Embryonic facial prominence (tissue), 1 donor: ENCODE results near the gene THOC1.
"Not testable (repeated sequence)": the region's sequence is repeated elsewhere in the genome, so short reads cannot be mapped to it uniquely, and the experiment has no call there.

Experiments used
- DNase-seq: peaks from one replicate; pipeline ENCODE4 v3.0.0-alpha.2; 2016; ENCODE audit errors: extremely low spot score

The THOC1 gene, protein sequence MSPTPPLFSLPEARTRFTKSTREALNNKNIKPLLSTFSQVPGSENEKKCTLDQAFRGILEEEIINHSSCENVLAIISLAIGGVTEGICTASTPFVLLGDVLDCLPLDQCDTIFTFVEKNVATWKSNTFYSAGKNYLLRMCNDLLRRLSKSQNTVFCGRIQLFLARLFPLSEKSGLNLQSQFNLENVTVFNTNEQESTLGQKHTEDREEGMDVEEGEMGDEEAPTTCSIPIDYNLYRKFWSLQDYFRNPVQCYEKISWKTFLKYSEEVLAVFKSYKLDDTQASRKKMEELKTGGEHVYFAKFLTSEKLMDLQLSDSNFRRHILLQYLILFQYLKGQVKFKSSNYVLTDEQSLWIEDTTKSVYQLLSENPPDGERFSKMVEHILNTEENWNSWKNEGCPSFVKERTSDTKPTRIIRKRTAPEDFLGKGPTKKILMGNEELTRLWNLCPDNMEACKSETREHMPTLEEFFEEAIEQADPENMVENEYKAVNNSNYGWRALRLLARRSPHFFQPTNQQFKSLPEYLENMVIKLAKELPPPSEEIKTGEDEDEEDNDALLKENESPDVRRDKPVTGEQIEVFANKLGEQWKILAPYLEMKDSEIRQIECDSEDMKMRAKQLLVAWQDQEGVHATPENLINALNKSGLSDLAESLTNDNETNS

DNA sequence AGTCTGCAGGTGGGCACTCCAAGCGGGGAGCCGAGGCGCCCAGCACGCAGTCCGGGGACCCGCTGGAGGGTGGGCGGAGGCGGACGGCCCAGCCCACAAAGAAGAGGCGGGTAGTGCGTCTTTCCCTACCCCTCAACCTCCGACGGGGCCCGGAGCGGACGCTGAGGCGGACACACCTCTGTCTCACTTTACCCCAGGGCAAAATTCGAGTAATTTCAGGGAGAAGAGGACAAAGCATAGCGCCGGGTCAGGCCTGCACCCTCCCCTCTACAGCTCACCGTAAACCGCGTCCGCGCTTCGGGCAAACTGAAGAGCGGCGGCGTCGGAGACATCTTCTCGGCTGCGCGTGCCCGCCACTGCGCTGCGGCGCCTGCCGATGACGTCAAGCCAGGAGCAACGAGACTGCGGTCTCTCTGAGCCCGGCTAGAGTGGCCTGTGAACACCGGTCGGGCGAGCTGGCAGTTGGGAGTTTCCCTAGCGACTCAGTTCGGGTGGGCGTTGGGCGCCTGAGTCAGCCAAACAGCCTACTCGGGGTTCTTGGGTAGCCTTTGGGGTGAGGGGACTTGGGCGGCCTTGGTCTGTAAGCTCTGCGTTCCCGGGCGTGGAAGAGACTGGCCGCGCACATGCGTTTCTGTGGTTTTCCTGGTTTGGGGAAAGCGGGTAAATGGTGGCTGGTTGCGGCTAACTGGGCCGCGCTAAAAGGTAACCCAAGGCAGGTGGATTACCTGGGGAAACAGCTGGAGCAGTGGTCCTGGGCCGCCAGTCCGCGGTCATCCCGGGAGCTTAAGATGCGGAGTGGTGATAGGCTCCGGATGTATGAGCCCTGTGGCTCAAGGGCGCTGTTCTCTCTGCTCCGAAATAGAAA is at the start of gene THOC1:
Gene THOC1 (minus strand): TSS at position 360 of the 865 bp plus-strand sequence. CDS start 28 bp downstream, at position 332.
- DNase-seq: peak; percentile 89

DNA sequence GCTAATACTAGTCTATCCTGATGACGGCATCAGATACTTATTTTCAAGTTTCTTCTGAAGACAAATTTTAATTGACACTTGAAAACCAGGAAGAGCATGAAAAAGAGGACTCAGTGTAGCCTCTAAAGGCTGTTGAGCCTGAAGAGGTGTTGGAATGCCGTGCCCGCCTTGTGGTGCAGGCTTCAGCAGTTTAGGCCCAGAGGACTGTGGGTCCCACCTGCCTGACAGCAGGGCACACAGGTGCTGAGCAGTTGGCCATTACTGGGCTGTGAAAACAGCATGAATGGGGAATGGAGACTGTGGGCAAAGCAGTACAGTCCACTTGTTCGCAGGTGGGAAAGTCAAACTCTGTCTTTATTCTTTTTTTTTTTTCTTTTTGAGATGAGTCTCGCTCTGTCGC is 49.8 kb upstream of the THOC1 start:
- DNase-seq: no peak

DNA sequence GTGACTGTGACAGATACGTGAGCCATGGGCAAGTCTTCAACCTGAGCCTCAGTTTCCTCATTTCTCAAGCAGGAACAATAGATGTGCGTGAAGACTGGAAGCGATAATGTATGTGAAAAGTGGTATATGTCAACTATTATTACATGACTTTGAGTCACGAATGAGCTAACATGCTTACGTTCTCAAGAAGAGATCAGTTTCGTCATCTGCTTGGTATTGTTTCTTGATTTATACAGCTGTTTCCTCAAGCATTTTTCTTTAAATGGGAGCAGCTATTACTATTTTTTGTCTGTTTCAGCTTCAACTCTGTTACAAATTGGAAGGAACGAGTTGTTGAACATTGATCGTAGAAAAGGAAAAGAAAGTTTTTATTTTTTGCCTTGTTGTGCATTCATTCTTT is 48.5 kb upstream of the THOC1 start:
- no peak for DNase-seq

DNA sequence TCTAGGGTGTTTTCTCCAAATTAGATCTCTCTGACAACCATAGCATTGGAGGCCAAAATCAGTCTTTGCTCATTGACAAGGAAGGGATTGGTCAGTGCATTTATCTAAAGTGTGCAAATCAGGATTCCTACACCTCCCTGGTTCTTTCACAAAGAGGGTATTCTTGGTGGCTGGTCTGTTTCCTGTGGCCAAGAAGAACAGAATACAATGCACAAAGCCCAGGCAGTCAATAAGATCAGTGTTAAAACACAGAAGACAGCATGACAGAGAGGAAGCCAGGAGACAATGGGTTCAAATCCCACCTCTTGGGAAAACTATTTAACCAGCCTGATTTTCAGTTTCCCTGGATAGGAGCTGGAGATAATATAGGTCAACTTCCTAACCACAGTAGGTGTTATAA is 46.1 kb upstream of the THOC1 start:
- DNase-seq: no peak

DNA sequence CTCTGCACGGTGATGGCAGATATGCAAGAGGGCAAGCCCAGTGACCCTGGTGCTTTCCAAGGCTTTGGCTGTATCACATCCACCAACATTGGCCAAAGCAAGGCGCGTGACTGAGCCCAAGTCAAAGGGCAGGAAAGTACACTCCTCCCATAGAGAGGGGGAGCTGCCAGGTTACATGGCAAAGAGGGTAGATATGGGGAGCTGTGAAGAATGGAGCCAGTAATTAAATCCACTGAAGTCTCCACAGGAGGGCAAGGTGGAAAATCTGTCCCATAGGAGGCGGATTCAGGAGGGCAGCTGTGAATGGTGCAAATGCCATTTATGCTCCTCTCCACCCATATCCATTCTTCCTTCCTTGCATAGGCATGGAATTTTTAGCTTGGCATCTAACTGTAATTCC is 44.6 kb upstream of the THOC1 start:
- DNase-seq: no peak

DNA sequence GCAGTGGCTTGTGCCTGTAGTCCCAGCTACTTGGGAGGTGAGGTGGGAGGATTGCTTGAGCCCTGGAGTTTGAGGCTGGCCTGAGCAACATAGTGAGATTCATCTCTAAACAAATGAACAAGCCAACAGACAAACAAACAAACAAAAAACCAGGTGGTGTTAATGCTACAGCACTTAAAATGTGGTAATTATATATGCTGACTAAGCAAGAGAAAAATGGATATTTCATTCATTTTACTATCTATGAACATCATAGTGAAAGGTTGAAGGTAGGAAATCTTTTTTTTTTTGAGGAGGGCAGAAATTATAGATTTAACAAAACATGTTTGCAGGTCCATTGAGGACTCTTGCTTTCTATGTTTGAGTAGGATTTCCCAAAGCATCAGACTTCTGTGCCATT is 42.2 kb upstream of the THOC1 start:
- DNase-seq: no peak

DNA sequence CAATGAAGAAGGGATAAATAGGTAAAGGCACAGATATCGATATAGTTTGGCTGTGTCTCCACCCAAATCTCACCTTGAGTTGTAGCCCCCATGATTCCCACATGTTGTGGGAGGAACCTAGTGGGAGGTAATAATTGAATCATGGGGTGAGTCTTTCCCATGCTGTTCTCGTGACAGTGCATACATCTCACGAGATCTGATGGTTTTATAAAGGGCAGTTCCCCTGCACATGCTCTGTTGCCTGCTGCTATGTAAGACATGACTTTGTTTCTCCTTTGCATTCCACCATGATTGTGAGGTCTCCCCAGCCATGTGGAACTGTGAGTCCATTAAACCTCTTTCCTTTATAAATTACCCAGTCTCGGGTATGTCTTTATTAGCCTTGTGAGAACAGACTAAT is 40.2 kb upstream of the THOC1 start:
- not testable (repeated sequence) for DNase-seq

DNA sequence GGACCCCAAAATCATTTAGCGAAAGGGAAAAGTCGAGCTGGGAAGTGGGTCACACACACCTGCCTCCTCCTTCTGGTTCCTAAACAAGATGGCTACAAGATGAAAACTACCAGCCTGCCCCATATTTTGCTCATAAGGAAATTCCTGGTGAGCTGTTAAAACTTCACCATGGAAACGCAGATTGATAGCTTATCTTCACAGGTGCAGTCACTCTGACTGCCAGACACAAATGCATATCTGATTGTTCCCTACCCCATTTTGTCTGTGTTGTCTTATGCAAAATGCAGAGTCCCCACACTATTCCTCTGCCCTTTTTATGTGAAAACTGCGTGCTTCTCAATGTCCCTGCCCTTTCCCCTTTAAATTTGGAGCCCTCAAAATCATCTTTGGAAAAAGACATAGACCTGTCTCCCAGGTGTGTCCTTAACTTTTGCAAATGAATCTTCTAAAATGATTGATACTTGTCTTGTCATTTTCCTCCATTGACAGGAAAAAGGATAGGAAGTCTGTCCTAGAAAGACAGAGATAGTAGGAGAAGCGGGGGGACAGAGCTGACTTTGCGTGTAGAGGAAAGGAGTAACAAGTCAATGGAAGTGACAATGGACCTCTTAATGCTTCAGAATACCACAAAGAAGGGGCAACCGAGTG is 38.9 kb upstream of the THOC1 start:
- no peak for DNase-seq

DNA sequence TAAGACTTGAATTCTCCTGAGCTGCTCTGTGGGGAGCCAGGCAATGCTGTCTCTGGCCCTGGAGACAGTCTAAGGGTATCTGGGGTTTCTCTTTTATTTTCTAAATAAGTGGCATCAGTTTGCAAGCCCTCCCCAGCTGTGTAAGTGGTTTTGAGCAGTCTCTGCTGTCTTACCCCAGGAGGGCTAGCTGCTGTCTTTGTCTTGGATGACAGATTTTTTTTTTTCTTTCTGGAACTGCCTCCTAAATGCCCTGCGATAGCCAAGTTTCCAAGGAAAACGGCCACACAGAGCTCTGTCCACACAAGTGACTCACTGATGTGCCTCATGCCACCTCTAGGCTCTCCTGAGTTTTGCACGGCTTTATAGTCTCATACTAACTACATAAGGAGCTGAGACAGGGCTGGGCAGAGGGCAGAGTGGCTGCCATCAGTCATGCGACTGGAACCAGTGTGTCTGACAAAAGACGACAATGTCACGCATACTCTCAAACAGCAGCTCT is 37.2 kb upstream of the THOC1 start:
- DNase-seq: no peak

DNA sequence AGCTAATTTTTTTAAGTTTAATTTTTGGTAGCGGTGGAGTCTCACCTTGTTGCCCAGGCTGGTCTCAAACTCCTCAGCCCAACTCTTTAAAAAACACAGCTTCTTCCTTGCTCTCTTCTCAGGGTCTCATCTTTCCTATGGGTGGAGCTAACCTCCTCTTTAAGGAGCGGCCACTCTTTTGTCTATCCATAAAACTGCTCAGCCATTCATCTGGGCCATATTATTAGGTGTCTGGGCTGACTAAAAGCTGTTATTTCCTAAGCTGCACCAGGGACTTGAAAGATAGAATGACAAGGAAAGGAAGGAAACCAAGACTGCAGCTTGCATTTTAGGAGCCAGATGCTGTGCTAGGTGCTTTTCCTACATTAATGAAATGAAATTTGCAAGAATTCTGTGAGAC is 35.8 kb upstream of the THOC1 start:
- no peak for DNase-seq

DNA sequence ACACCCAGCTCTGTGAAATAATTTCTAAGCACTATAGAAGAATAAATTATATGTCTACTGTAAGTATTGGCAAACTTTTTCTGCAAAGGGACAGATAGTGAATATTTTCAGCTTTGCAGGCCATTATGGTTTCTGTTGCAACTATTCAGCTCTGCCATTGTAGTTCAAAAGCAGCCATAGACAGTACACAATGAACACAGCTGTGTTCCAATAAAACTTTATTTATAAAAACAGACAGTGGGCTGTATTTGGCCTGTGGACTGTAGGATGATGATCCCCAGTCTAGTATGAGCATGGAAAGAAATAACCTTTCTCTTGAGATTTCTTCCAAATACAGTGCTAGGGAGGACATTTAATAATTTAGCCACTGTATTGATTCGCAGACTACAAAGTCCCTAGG is 35.2 kb upstream of the THOC1 start:
- DNase-seq: no peak

DNA sequence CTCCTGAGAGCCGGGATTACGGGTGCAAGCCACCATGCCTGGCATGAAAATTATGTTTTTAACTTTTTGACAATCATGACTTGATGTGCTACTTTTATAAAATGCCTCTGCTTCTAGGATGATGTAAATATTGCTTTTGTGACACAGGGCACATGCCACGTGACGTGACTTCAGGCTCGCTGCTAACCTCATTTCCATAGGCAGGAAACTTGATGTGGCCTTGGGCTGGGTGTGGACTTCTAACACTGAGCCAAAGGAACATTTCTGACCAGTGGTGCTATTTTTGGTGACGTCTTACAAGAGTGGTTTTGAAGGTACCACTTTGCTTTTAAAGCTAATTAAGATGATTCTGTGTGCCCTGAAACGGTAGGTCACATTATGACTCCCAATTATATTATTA is 34.2 kb upstream of the THOC1 start:
- DNase-seq: no peak

DNA sequence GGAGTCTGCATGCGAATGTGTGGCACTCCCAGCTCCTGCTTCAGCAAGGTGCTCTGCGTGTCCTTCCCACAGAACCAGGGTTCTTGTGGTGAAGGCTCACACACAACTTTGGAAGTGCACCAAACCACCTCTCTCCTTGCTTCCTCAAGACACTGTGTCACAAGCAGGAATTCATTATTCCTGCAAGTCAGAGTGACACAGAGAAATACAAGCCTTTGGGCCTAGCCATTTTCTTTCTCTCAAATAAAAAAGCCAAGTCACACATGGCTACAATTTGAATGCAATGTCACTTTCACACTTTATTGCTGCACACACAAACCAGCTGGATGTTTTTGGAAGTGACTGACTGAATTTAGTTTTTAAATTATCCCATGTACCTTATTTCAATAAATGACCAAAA is 30.1 kb upstream of the THOC1 start:
- no peak for DNase-seq

DNA sequence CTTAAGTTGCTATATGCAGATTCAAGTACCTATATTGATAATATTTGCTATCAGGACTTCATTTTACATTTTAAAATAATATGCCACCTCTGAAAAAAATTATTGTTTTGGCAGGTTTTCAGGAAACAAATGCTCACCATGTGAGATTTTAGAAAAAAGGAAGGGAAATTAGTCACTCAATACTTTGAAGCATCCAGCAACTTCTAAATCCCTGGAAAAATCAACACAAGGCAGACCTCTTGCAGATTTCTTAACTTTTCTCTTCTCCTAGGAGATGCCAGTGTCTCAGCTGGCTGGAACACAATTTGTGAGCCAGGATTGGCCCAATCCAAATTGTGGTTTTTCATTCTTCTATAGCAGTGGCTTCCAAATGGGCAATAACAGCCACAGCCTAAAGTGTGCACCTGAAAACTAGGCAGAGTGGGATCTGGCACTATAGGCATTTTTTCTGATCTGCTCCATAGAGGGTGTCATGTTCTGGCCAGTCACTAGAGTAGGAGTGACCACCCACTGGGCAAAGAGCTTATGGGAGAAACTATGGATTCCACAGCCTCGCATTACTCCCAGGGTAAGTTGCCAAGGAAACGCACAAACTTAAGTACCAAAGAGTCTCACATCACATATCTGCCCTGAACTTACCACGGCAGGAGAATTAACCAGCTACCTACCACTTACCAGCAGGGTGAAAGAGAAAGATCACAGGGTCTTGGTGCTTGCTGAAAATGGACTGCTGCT is 28.1 kb upstream of the THOC1 start:
- DNase-seq: no peak

DNA sequence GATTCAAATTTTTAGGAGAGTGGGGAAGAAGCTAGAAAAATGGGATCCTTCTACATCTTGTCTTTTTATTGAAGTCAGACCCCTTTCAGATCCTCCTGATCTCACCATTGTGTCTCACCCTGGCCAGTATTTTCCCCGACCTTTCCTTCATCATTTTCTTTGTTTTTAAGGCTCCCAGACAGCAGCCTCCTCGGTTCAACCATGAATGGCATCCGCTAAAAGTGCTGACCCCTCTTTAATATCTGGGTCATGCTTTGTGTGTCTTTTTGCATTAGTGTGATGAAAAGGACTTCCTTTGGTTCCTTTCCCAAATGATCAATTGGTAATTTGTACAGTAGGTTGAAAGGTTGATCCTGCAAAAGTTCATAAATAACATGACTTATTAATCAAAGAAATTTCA is 26.7 kb upstream of the THOC1 start:
- no peak for DNase-seq

DNA sequence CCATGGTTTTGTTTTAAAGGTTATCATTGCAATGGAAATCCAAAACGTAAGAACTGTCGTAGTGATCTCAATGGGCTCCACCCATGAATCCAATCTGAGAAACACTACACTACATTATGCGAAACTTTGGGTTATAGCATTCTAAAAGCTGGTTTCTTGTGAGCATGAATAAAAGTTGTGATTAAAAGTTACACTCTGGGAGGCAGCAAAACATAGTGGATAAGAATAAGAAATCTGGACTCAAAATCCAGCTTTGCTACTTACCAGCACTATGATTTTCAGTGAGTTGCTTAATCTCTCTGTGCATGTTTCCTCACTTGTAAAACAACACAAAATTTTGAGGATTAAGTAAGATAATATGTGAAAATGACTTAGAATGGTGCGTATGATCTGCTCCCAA is 25.7 kb upstream of the THOC1 start:
- peak; percentile 32 for DNase-seq

DNA sequence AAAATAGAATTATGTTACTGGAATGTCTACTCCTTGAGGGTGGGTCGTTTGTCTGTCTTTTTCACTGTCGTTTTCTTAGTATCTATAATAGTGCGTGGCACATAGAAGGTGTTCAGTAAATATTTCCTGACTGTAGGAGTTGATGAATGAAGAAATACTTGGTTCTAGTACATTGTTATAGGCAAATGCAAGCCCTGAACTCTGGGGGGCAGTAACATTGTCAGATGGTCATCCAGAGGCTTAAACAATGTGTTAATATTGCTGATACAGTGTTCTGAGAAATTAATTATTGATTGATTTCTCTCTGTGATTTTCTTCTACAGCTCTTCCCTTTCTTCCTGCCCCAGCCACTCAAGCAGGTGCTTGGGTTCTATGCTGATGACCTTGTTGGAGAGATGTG is 24.4 kb upstream of the THOC1 start:
- DNase-seq: no peak

DNA sequence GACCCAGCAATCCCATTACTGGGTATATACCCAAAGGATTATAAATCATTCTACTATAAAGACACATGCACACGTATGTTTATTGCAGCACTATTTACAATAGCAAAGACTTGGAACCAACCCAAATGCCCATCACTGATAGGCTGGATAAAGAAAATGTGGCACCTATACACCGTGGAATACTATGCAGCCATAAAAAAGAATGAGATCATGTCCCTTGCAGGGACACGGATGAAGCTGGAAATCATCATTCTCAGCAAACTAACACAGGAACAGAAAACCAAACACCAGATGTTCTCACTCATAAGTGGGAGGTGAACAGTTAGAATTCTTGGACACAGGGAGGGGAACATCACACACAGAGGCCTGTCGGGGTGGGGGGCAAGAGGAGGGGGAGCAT is 22.1 kb upstream of the THOC1 start:
- not testable (repeated sequence) for DNase-seq

DNA sequence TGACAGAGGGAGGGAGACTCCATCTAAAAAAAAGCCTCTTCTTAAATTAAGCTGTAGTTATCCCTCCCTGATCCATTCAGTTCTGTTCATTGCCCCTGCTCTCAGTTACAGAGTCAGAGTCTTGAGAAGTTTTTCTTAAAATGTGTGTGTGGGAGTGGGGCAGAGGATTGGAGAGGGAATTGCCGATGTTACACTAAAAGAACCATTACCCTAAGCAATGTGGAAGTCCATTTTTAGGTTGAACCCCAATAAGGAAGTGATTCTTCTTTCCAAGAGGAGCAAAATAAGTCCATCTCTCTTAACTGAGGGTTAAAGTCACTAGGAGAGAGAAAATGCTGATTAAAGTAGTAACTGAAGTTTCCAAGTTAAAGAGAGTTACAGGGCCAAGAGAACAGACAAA is 21.2 kb upstream of the THOC1 start:
- DNase-seq: no peak

DNA sequence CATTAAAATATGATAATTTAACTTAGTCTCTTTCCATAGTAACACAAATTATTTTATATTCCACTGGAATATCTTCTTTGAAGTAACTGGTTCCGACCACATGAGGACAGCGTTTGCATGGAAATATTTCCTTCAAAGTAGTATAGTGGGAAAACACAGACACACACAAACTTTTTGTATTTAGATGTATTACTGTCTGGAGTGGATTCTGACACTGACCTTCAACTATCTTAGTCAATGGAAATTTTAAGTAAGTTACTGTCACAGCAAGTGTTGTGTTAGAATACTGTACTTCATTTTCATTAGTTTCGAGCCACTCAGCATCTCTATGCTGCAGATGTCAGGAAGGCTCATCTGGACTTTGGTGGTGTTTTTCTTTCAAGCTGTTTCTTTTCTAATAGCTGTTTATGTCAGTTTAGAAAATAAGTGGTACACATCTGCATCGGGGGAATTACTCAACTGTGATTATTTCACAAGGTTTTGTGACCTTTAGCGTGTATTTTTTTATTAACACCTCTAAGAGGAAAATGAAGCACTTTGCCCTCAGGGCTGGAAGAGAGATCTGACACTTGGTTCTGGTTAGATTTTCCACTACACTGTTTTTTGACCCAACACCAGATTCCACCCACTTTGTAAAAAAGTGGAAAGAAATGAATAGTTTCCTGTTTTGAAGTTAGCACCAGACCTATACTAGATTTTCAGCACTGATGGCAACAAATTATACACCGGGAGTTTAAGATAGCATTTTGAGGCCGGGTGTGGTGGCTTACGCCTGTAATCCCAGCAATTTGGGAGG is 18.9 kb upstream of the THOC1 start:
- no peak for DNase-seq
